HCT116 (cell line): Measurements from ENCODE around the gene BCL11A. TPM values are rescaled to one million over a fixed set of nuclear protein-coding genes. Genes with fewer than 3 reads are reported as not detected.

ENCODE experiments used
- ATAC-seq: fragments of 200-7000 bp; cut with Tn5 transposase; 2 replicates; pipeline ENCODE4 v1.9.1; 2020; ENCODE audit warnings: mild to moderate bottlenecking, moderate library complexity
- BruUV-seq: library from RNA; stranded (reverse); fragments of 400-500 nt; replicated peaks from 2 replicates; lab custom pipeline; 2021; lab: Mats Ljungman, UMichigan
- CTCF ChIA-PET: fragments of 300-600 bp; sonication (Branson Sonifier 250); formaldehyde crosslinking; loops from one replicate; lab custom pipeline; 2021; ENCODE audit warnings: antibody characterized with exemption; lab: Charles Lee
- POLR2A ChIA-PET: fragments of 300-600, 350-600 bp; sonication (Branson Sonifier 250); formaldehyde crosslinking; loops from one replicate; lab custom pipeline; 2021; ENCODE audit warnings: antibody characterized with exemption; lab: Charles Lee
- RAD21 ChIA-PET, 2 experiments: fragments of 300-600 bp; sonication (Branson Sonifier 250); formaldehyde crosslinking; loops; one replicate each; lab custom pipeline; 2023; ENCODE audit warnings: low total read pairs in 2 of 2; ENCODE audit not compliant: uncharacterized antibody in 2 of 2, unreplicated experiment in 2 of 2, low non-redundant PET in 1 of 2; lab: Charles Lee
- DNase-seq: peaks from one replicate; pipeline ENCODE4 v3.0.0-alpha.2; 2010; ENCODE audit warnings: low read depth, low spot score
- H2AFZ ChIP-seq: fragments of 200-600 bp; shearing (Covaris generic), sonication (generic); 2 replicates; pipeline ENCODE4 v1.6.1; 2017; ENCODE audit warnings: low read depth, mixed run types, mixed read lengths, antibody characterized with exemption, low read length; ENCODE audit not compliant: poor library complexity, severe bottlenecking
- H3K27ac ChIP-seq: 2 replicates; pipeline ENCODE4 v1.5.1; 2012; ENCODE audit warnings: low read depth, low read length
- H3K27me3 ChIP-seq: fragments of 200-600 bp; sonication (generic); 2 replicates; pipeline ENCODE4 v1.6.1; 2016; ENCODE audit warnings: mixed run types, low read length, mixed read lengths; ENCODE audit not compliant: insufficient read depth
- H3K36me3 ChIP-seq, 2 experiments: fragments of 200-500 bp in 1 of 2; fragments of 200-600 bp in 1 of 2; sonication (Bioruptor generic) in 1 of 2; sonication (generic) in 1 of 2; 2 replicates each; pipeline versions ENCODE4 v1.5.1 to v1.6.1; 2014 to 2016; ENCODE audit warnings: low read length in 2 of 2, inconsistent platforms in 1 of 2, mixed read lengths in 1 of 2, mixed run types in 1 of 2; ENCODE audit not compliant: insufficient read depth in 2 of 2, control insufficient read depth in 1 of 2
- H3K4me1 ChIP-seq, 2 experiments: fragments of 200-600 bp in 1 of 2; sonication (generic) in 1 of 2; 2 replicates each; pipeline versions ENCODE4 v1.5.1 to v1.6.1; 2012 to 2017; ENCODE audit warnings: low read length in 2 of 2, inconsistent platforms in 1 of 2, mild to moderate bottlenecking in 1 of 2, mixed read lengths in 1 of 2, mixed run types in 1 of 2, moderate library complexity in 1 of 2; ENCODE audit not compliant: insufficient read depth in 2 of 2, control insufficient read depth in 1 of 2
- H3K4me2 ChIP-seq: fragments of 200-600 bp; sonication (generic); 2 replicates; pipeline ENCODE4 v1.6.1; 2017; ENCODE audit warnings: mixed run types, low read length, mixed read lengths
- H3K4me3 ChIP-seq, 2 experiments: fragments of 200-600 bp in 1 of 2; sonication (generic) in 1 of 2; replicated peaks in 1 of 2; 2 replicates each; pipeline ENCODE4 v1.5.1; 2011 to 2016; ENCODE audit warnings: low read length in 2 of 2, control low read depth in 1 of 2, low read depth in 1 of 2, mild to moderate bottlenecking in 1 of 2, mixed read lengths in 1 of 2, mixed run types in 1 of 2
- H3K79me2 ChIP-seq: fragments of 200-600 bp; sonication (generic); 2 replicates; pipeline ENCODE4 v1.6.1; 2017; ENCODE audit warnings: mild to moderate bottlenecking, mixed run types, low read length, moderate library complexity, mixed read lengths; ENCODE audit not compliant: insufficient read depth
- H3K9ac ChIP-seq: fragments of 200-600 bp; sonication (generic); 2 replicates; pipeline ENCODE4 v1.6.1; 2016; ENCODE audit warnings: low read length, mixed read lengths
- H3K9me2 ChIP-seq: fragments of 200-600 bp; sonication (generic), shearing (Covaris generic); 2 replicates; pipeline ENCODE4 v1.6.1; 2017; ENCODE audit warnings: mixed run types, mild to moderate bottlenecking, moderate library complexity; ENCODE audit not compliant: insufficient read depth
- H3K9me3 ChIP-seq, 2 experiments: fragments of 200-500 bp in 1 of 2; fragments of 200-600 bp in 1 of 2; sonication (Bioruptor generic) in 1 of 2; sonication (generic) in 1 of 2; 2 replicates each; pipeline ENCODE4 v1.6.1; 2014 to 2017; ENCODE audit warnings: low read length in 2 of 2, mixed read lengths in 2 of 2, inconsistent platforms in 1 of 2, low read depth in 1 of 2, mild to moderate bottlenecking in 1 of 2, mixed run types in 1 of 2, moderate library complexity in 1 of 2; ENCODE audit not compliant: control insufficient read depth in 1 of 2, insufficient read depth in 1 of 2
- H4K20me1 ChIP-seq: fragments of 200-600 bp; sonication (generic), shearing (Covaris generic); 2 replicates; pipeline ENCODE4 v1.6.1; 2017; ENCODE audit warnings: mixed run types, mild to moderate bottlenecking, moderate library complexity; ENCODE audit not compliant: insufficient read depth
- CEBPB ChIP-seq: IDR thresholded peaks from 2 replicates; pipeline ENCODE4 v1.6.1; 2012; ENCODE audit warnings: low read depth
- EGR1 ChIP-seq: IDR thresholded peaks from 2 replicates; pipeline ENCODE4 v1.6.1; 2012; ENCODE audit warnings: low read depth
- ELF1 ChIP-seq: IDR thresholded peaks from 2 replicates; pipeline ENCODE4 v1.6.1; 2012; ENCODE audit warnings: low read depth, borderline replicate concordance
- JUND ChIP-seq: IDR thresholded peaks from 2 replicates; pipeline ENCODE4 v1.6.1; 2012
- intact Hi-C: fragments of 100-400 bp; cut with micrococcal nuclease; formaldehyde crosslinking; loops from 2 replicates; pipeline ENCODE4 v1.10.0; 2022
- total RNA-seq: library from RNA; stranded (reverse); gene quantifications from one replicate; pipeline ENCODE4 v1.2.1, GENCODE V29; 2021; ENCODE audit not compliant: unreplicated experiment
- TF ChIP-seq, protein P1 (sequence below): IDR thresholded peaks from 2 replicates; pipeline ENCODE4 v1.6.1; 2012; ENCODE audit warnings: low read depth
- TF ChIP-seq, protein P2 (sequence below): IDR thresholded peaks from 2 replicates; pipeline ENCODE4 v1.6.1; 2011; ENCODE audit warnings: mild to moderate bottlenecking, low read length, moderate library complexity; ENCODE audit not compliant: insufficient replicate concordance; ENCODE audit errors: extremely low read depth

The BCL11A gene
- total RNA-seq, 1 experiment from 2014 or later = 0.71 TPM

DNA sequence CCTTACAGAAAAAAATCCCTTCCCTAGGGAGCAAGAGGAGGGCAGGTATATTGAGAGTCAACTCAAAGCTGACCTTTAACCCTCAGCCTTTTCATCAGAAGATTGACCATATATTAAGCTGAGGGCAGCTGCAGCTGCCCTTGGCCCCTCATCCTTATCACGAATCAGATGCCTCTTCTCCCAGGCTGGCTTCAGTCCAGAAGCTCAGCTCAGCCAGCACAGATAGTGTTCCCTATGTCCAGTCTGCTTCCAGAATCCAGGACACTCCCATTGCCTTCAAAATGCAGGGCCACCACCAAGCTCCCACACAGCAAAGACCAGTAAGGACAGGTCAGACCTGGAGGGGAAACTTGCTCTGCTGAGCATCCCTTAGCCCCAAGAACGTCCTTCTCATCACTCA is 146.1 kb downstream of the BCL11A start:
- no peaks in the 10 kb centered on the region for H3K4me1 ChIP-seq
- no peaks in the 10 kb centered on the region for H4K20me1 ChIP-seq
- CTCF ChIA-PET = no interaction called here
- H3K36me3 ChIP-seq = no peaks in the 10 kb centered on the region
- no peaks in the 10 kb centered on the region for H3K79me2 ChIP-seq
- H3K4me2 ChIP-seq = no peak overlapping the region
- H3K9me3 ChIP-seq = no peaks in the 10 kb centered on the region
- POLR2A ChIA-PET = interaction anchor here (0.6 kb wide), 1 partner anchor 59 kb away, joined by 3 read pairs; no protein-coding TSS in a partner anchor
- ATAC-seq (no peak), DNase-seq (no peak)
- no TSS peak for BruUV-seq
- intact Hi-C loops = no loop called here
- no peak overlapping the region for H2AFZ ChIP-seq
- H3K27ac ChIP-seq = no peak overlapping the region
- H3K27me3 ChIP-seq = peaks cover 46% of the 10 kb centered on the region
- no peaks in the 10 kb centered on the region for H3K9me2 ChIP-seq
- H3K4me3 ChIP-seq = no peak overlapping the region
- RAD21 ChIA-PET = no interaction called here
- H3K9ac ChIP-seq = no peak overlapping the region
- TF ChIP-seq, protein P1, sequence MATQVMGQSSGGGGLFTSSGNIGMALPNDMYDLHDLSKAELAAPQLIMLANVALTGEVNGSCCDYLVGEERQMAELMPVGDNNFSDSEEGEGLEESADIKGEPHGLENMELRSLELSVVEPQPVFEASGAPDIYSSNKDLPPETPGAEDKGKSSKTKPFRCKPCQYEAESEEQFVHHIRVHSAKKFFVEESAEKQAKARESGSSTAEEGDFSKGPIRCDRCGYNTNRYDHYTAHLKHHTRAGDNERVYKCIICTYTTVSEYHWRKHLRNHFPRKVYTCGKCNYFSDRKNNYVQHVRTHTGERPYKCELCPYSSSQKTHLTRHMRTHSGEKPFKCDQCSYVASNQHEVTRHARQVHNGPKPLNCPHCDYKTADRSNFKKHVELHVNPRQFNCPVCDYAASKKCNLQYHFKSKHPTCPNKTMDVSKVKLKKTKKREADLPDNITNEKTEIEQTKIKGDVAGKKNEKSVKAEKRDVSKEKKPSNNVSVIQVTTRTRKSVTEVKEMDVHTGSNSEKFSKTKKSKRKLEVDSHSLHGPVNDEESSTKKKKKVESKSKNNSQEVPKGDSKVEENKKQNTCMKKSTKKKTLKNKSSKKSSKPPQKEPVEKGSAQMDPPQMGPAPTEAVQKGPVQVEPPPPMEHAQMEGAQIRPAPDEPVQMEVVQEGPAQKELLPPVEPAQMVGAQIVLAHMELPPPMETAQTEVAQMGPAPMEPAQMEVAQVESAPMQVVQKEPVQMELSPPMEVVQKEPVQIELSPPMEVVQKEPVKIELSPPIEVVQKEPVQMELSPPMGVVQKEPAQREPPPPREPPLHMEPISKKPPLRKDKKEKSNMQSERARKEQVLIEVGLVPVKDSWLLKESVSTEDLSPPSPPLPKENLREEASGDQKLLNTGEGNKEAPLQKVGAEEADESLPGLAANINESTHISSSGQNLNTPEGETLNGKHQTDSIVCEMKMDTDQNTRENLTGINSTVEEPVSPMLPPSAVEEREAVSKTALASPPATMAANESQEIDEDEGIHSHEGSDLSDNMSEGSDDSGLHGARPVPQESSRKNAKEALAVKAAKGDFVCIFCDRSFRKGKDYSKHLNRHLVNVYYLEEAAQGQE = no peak
- TF ChIP-seq CEBPB = no peak
- TF ChIP-seq, protein P2, sequence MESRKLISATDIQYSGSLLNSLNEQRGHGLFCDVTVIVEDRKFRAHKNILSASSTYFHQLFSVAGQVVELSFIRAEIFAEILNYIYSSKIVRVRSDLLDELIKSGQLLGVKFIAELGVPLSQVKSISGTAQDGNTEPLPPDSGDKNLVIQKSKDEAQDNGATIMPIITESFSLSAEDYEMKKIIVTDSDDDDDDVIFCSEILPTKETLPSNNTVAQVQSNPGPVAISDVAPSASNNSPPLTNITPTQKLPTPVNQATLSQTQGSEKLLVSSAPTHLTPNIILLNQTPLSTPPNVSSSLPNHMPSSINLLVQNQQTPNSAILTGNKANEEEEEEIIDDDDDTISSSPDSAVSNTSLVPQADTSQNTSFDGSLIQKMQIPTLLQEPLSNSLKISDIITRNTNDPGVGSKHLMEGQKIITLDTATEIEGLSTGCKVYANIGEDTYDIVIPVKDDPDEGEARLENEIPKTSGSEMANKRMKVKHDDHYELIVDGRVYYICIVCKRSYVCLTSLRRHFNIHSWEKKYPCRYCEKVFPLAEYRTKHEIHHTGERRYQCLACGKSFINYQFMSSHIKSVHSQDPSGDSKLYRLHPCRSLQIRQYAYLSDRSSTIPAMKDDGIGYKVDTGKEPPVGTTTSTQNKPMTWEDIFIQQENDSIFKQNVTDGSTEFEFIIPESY = no peak
- TF ChIP-seq ELF1 = no peak
- TF ChIP-seq JUND = no peak
- no peak for TF ChIP-seq EGR1
